ENCODE data around the gene UNC5C. TPM values are rescaled to one million over a fixed set of nuclear protein-coding genes. Genes with fewer than 3 reads are reported as not detected.

The UNC5C gene
- total and polyA plus RNA-seq, 3 donors from 2014 or later: 6.8 to 22.8 (median 20.5) TPM

- Histone ChIP-seq H3K36me3 (ENCODE audit: low read depth, missing control alignments) (no peaks in the 10 kb centered on the region), H3K27me3 (no peaks in the 10 kb centered on the region), H3K9me3 (no peaks in the 10 kb centered on the region), H3K4me1 (peaks cover 7% of the 10 kb centered on the region), H3K27ac (no peak overlapping the region), H3K4me3 (no peak overlapping the region)
- DNase-seq: no peak
- WGBS, 2 donors: 83 to 93% methylated on average over 2 of the region's 2 CpGs
- intact Hi-C loops (cut with DNase I; ENCODE audit: low total_unique reads): no loop called here
- TF ChIP-seq POLR2A (IDR thresholded peaks at IDR 0.05) (no peak), CTCF (IDR thresholded peaks at IDR 0.05) (no peak)
Measured at GRCh38 chr4:95264843-95265242, 283.9 kb downstream of the UNC5C start.

GRCh38 chr4:95263960-95264359, 284.8 kb downstream of the UNC5C start:
- DNase-seq: no peak
- Histone ChIP-seq H3K9me3 (no peaks in the 10 kb centered on the region), H3K27ac (no peak overlapping the region), H3K4me3 (no peak overlapping the region), H3K4me1 (peaks cover 3% of the 10 kb centered on the region), H3K36me3 (ENCODE audit: low read depth, missing control alignments) (no peaks in the 10 kb centered on the region), H3K27me3 (no peaks in the 10 kb centered on the region)
- intact Hi-C loops (cut with DNase I; ENCODE audit: low total_unique reads): no loop called here
- TF ChIP-seq CTCF (IDR thresholded peaks at IDR 0.05) (no peak), POLR2A (IDR thresholded peaks at IDR 0.05) (no peak)
- whole genome bisulfite sequencing, 2 donors: 44 to 52% methylated on average over 1 of the region's 1 CpG

GRCh38 chr4:95263391-95263790, 285.4 kb downstream of the UNC5C start:
- H3K27ac ChIP-seq: no peak overlapping the region
- intact Hi-C loops (cut with DNase I; ENCODE audit: low total_unique reads): no loop called here
- no peak for TF ChIP-seq POLR2A (IDR thresholded peaks at IDR 0.05)
- no peak for TF ChIP-seq CTCF (IDR thresholded peaks at IDR 0.05)

GRCh38 chr4:95256108-95256835, 292.5 kb downstream of the UNC5C start:
- intact Hi-C loops (cut with DNase I; ENCODE audit: low total_unique reads): no loop called here
- TF ChIP-seq POLR2A (IDR thresholded peaks at IDR 0.05) (no peak), CTCF (IDR thresholded peaks at IDR 0.05) (no peak)
- Histone ChIP-seq H3K4me1 (peaks cover 4% of the 10 kb centered on the region), H3K27me3 (no peaks in the 10 kb centered on the region), H3K4me3 (no peak overlapping the region), H3K9me3 (no peaks in the 10 kb centered on the region), H3K36me3 (ENCODE audit: low read depth, missing control alignments) (no peaks in the 10 kb centered on the region), H3K27ac (no peak overlapping the region)
- DNase-seq: no peak
- 71 to 74% methylated on average over 6 of the region's 6 CpGs for WGBS, 2 donors

More at GRCh38 chr4:95263391-95263790, 285.4 kb downstream of the UNC5C start:
- H3K36me3 ChIP-seq (ENCODE audit: low read depth, missing control alignments): no peaks in the 10 kb centered on the region
- DNase-seq: peak; percentile 63
- no peaks in the 10 kb centered on the region for H3K9me3 ChIP-seq
- no peak overlapping the region for H3K4me3 ChIP-seq
- no peaks in the 10 kb centered on the region for H3K27me3 ChIP-seq
- H3K4me1 ChIP-seq: peaks cover 3% of the 10 kb centered on the region
